GM19397 (cell line): ENCODE data around the gene DDX42.
"Not testable (repeated sequence)": the region's sequence is repeated elsewhere in the genome, so short reads cannot be mapped to it uniquely, and the experiment has no call there.

Experiments used
- ATAC-seq: cut with Tn5 transposase; IDR thresholded peaks from one replicate; pipeline ENCODE4 v1.9.1; 2021; ENCODE audit warnings: mild to moderate bottlenecking, moderate library complexity; ENCODE audit not compliant: unreplicated experiment

Gene DDX42

DNA sequence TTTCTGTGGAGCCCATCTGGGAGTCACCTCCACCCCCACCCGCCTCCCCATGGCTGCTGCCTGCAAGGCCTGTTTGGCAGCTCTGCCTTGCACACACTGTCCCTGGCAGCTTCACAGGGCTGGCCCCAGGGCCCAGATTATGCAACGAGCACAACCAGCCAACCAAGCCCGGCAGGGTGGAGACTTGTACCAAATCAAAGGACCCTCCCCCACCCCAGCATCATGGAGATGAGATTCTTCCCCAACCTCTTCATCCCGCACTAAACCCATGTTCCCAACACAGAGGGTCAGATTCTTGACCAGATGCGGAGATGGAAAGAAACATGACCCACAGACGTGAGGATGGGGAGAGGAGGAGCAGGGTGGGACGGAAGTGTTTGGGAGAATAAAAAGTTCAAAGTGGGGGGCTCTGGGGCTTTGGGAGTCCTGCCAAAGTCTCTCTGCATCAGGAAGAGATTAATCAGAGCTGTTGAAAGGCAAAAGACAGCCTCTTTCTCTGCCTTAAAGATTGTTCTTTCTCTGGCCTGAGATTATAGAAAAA is 64.7 kb downstream of the DDX42 start:
- ATAC-seq = no peak

DNA sequence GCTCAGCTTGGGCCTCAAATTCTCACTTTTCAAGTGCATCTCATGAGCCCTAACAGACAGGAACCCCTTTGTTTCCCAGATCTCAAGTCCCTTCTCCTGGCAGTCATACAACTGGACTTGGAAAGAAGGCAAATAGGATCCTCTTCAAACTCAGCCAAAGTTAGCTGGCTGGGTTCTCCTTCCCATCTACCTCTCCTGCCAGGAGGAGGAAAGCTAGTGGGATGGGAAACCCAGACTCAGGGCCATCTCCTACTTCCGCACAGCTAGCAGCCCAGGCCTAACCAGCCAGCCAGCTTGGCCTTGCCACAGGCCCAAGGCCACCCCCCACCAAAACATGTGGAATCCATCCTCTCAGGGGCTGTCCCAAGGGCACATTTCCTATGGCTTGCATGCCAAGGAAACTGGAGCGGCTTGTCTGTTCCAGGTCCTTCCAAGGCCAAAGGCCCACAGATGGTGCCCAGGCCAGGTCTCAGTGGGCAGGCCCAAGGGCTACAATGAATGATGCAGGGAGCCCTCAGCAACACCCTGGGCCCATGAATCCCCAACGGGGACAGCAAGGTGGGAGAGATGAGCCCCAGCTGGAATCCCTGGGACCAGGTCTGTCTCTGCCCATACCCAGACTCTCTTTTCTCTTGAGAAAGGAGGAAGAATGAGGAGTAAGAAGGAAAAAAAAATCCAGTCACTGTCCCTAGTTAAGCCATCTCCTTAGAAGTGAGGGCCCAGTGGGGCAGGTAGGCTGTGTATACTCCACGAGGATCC is 66.8 kb downstream of the DDX42 start:
- no peak for ATAC-seq

DNA sequence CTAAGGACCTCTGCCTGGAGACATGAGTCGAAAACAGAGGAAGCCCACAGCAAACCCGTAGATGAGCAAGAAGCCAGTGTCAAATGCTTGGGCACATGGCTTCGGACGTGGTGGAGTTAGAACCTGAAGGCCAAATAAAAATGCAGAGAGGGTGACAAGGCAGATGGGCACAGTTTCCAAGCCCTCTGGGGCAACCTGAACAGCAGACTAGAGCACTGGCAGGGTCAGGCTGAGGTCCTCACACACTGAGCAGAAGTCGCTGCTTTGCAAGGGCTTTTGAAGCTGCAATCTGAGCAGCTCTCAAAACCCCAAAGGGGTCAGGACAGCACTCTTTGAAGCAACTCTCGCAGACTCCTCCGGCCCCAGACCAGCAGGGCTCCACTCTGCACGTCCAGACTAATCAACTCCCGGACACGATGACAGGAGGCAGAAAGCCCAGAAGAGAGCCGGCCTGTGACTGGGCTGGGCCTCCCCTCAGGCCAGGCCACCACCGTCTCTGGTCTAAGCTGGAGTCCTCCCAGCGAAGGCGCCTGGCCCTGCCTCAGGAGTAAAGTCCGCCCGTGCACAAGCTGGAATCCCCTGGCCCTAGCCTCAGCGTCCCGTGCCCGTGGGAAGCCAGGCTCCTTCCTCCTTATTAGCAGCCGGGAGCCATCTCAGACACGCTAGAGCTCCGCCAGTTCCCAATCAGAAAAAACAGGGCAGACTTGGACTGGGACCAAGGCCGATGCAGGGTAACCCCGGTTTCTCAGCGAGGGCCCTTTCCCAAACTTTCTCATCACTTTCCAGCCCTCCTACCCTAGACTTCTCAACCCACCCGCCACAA is 67.6 kb downstream of the DDX42 start:
- no peak for ATAC-seq

DNA sequence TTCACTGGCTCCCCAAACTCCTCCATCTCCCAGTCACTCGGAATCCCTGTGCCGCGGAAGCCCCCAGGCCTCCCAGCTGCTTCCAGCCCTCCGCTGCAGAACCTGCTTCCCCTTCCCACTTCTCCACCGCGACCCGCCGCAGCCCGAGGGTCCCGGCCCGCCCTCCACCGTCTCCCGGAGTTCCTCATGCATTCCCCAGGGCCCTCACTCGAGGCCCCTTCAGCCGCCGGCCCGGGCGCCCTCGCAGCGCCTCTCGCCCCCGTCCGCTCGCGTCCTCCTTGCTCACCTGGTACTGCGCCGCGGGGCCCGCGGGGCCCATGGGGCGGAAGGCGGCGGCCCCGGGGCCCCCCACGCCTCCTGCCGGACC is 68.2 kb downstream of the DDX42 start:
- peak; percentile 35 for ATAC-seq

DNA sequence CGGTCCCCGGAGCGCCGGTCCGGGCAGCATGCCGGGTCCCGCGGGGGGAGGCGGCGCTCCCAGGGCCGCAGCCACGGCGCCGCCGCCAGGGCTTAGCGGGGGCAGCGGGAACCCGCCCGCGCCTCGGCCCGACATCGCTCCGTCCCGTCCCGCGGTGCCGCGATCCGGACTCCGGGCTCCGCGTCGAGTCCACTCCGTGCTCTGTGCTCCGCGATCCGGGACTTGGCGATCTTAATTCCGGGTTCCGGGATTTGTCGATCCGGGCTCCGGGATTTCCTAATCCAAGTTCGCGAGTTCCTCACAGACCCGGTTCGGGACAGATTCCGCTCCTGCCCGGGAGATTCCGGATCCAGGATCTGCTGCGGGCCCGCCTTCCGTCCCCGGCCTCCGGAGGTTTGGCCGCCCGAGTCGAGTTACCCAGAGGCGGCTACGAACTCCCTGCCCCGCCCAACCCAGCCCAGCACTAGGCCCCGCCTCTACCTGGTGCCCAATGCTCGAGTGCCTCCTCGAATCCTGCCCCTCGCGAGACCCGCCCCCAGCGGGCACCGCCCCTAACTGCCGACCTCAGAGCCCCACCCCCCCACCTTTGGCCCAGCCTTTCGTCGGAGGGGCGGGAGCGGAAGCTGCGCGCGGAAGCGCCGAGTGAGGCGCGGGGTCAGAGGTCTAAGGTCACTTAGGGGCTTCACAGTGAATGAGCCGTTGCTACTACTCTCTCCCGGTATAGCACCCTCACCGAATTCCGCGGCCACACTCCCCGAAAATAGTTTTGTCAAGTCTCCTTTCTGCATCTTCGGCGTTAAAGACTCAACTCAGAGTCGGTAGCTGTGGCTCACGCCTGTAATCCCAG is 68.8 kb downstream of the DDX42 start, which contains the start of gene SMARCD2:
Gene SMARCD2 (minus strand): TSS at position 146 of the 847 bp plus-strand sequence. CDS start 11 bp downstream, at position 135.
- ATAC-seq = peak; percentile 72

DNA sequence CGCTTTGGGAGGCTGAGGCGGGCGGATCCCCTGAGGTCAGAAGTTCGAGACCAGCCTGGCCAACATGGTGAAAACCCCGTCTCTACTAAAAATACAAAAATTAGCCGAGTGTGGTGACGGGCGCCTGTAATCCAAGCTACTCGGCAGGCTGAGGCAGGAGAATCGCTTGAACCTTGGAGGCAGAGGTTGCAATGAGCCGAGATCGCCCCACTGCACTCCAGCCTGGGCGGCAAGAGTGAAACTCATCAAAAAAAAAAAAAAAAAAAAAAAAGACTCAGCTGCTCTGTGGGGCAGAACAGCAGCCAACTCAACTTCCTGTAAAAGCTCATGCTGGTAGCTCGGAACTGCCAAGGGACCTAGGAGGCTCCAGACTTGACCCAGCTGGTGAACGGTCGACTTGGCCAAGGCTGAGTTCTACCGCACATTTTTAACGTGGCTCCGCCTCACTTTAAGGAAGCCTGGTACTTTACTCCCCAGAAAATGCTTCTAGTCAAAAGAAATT is 69.5 kb downstream of the DDX42 start:
- ATAC-seq = not testable (repeated sequence)

DNA sequence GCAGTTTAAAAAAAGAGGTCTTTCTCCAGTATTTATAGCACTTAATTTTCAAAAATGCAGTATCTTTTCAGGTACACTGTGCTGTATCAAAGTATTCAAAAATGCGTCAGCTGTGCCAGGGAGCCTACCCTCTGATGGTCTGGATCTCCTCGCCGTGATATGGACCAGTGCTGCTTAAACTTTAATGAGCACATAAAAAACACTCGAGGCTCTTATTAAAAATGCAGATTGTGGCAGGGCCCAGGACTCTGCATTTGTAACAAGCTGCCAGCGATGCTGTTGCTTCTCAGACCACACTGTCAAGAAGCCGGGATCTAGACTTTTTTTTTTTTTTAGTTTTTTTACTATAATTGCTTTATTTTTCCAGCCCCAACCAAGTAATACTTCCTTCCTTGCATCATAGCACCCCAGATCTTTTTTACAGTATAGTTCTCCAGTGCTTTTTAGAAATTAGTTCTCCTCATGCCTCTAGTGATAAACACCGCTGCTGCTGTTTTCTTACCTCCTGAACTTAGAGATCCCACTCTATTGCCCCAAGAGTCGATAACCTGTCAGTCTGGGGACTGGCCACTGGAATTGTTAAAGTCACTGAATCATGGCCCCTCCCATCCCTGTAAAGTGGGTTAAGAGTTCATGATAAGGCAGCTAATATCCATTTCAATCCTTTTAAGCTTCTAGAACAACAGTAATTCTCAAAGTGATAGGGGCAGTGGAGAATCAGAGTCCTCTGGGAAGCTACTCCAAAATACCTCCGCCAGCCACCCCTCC is 70.1 kb downstream of the DDX42 start:
- ATAC-seq = no peak

DNA sequence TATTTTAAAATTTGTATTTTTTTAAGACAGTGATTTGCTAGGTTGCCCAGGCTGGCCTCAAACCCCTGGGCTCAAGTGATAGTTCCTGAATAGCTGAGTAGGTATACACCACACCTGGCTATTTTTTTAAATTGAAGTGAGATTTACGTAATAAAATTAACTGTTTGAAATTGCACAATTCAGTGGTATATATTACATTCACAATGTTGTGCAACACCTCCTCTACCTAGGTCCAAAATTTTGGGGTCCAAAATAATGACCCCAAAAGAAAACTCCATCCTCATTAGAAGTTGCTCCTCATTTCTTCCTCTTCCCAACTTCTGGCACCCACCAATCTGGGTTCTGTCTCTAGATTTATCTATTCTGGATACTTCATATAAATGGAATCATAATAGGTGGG is 71.5 kb downstream of the DDX42 start:
- no peak for ATAC-seq

DNA sequence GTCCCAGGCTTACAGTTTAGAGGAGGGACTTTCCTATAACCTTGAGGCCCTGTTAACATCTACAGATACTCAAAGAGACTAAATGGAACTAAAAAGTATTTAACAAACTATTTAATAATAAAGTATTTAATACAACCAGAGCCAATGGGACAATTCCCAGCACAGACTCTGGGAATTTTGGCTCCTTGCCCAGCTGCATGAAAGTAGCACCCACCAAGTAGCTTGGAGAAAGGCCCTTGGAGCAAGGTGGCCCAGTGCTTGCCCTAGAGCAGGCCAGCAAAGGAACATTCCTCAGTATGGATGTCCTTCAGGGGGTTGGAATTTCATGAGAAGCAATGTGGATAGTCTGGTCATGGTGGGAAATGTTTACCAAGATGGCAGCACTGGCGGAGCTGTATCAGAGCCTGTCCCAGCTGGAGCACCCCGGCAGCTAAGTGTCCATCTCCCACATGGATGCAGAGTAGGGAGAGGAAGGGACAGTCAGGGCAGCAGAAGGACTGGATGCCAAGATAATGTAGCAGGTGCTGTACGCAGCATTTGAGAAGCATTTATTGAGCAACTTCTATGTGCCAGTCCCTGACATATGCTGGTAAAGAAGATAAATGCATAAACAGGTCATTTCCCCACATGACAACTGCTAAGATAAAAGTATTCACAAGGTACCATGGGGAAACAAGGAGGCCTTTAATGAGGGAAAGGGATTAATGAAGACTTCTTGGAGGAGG is 73.7 kb downstream of the DDX42 start:
- no peak for ATAC-seq

DNA sequence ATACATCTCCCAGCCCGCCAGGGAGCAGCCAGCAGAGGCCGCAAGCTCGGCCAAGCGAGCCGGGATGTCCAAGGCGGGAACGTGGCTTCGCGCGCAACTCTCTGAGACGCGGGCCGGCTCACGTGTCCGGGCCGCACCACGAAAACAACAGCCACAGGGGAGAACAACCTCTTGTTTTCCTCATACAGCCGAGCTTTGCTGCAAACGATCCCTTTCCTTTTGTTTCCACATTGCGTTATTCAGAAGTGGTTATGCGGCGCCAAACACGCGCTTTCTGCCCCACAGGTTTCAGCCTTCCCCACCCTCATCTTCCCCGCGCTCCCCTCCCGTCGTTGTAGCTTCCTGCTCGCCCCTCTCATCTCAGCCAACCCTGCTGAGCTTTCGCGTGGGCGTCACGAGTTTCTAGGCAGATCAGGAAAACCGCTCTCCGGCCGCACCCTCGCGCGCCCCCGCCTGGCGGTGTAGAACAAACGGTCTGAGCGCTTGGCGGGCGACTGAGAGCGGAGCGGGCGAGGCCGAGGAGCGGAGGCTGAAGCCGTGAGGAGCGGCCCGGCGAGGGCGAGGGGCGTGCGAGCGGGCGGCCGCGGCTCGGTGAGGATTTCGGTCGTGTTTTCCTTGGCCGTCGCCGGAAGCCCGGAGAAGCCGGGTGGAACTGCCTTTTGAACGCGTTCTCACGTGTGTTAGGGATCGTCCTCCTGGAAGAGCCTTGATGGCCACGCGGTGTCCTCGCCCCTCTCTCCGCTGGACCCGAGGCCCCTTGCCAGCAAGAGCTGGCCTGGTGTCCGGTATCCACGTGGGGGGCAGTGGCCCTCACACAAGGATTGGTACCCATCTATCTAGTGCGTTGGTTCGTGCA is 75.1 kb downstream of the DDX42 start:
- peak; percentile 80 for ATAC-seq

DNA sequence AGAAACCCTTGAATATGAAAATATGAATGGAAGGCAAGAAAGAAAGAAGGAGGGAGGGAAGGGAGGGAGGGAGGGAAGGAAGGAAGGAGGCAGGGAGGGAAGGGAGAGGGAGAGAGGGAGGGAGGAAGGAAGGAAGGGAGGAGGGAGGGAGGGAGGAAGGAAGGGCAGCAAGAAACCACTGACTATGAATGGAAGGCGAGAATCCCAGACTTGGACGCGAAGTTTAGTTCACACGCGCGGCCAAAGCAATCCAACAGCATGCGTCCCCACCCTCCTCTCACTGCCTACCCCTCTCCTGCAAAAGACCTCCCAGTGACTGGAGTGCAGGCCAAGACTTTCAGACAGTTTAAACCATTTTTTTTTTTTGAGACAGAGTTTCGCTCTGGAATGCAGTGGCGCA is 76.4 kb downstream of the DDX42 start:
- ATAC-seq = no peak

DNA sequence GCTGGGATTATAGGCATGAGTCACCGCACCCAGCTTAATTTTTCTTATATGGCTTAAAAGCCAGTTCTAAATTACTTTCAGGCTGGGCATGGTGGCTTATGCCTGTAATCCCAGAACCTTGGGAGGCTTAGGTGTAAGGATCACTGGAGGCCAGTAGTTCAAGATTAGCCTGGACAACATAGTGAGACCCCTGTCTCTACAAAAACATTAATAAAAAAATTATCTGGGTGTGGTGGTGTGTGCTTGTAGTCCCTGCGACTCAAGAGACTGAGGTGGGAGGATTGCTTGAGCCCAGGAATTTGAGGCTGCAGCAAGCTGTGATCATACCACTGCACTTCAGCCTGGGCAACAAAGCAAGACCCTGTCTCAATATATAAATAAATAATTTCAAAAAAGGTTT is 79.3 kb downstream of the DDX42 start:
- ATAC-seq = no peak

DNA sequence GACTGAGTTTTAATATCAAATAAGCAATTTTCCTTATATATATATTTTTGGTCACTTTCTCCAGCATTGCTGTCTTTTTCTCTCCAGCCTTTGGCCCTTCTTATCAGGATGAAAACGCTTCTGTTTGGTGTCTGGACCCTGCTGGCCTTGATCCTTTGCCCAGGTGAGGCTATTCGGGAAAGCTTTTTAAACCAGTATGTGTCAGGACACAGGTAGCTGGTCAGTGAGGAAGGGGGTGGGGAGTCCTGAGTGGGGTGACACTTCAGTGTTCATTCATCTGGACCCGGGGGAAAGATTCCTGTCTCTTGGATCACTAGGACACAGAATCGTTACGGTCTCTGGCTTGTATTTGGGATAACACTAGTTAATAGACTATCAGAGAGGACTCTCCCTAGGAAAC is 80.7 kb downstream of the DDX42 start:
- no peak for ATAC-seq

DNA sequence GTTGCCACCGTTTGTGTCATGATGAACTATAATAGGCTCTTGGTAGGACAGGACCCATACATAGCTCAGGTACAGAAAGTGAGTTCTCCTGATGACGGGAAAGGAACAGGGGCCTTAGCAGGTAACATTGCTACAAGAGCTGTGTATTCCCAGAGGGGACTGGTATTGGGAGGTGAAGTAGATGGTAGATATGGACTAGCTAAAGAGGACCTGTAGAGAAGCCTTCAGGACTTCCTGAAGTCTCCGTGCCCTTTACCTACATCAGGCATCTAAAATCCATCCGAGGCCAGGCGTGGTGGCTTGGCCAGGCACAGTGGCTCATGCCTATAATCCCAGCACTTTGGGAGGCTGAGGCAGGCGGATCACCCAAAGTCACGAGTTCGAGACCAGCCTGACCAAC is 81.2 kb downstream of the DDX42 start:
- ATAC-seq = no peak

DNA sequence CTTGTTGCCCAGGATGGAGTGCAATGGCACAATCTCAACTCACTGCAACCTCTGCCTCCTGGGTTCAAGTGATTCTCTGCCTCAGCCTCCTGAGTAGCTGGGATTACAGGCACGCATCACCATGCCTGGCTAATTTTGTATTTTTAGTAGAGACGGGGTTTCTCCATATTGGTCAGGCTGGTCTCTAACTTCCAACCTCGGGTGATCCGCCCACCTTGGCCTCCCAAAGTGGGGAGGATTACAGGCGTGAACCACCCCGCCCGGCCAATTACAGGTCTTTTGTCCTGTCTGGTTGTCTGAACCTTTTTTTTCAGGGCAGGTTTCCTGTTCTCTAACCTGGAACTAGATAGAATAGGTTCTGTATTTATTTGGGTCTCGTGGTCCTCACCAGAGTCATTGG is 82.5 kb downstream of the DDX42 start:
- not testable (repeated sequence) for ATAC-seq

DNA sequence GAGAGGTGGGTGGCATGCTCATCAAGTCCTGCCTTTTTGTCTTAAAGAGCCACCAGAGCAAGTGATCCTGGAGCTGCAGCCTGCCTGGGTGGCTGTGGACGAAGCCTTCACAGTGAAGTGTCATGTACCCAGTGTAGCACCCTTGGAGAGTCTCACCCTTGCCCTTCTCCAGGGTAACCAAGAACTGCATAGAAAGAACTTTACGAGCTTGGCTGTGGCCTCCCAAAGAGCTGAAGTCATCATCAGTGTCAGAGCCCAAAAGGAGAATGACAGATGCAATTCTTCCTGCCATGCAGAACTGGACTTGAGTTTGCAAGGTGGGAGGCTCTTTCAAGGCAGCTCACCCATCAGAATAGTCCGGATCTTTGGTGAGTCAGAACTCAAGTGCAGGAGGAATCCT is 85.3 kb downstream of the DDX42 start:
- no peak for ATAC-seq

DNA sequence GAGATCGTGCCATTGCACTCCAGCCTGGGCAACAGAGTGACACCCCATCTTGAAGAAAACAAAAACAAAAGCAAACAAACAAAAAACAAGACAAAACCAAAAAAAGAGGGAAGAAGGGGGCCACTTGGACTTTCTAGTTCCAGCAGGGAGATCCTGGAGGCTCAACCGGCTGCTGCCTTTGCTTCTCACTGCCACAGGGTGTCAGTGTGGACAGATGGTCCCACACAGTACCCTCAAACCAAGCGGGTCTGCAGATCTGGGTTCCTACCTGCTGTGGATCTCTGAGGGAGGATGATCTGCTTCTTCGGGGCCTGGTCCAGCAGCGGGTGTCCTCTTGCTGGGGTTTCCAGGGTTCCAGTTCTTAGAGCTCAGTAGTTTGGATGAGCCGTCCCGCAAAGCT is 92.7 kb downstream of the DDX42 start:
- not testable (repeated sequence) for ATAC-seq
